Karpas-422 (cell line): ENCODE measurements around the gene NHEJ1. TPM values are rescaled to one million over a fixed set of nuclear protein-coding genes. Genes with fewer than 3 reads are reported as not detected.

Experiments
- DNase-seq: peaks from one replicate; pipeline ENCODE4 v3.0.0-alpha.2; 2015
- H2AFZ ChIP-seq: fragments of 200-600 bp; sonication (generic); 2 replicates; pipeline ENCODE4 v1.6.1; 2014; ENCODE audit warnings: antibody characterized with exemption, low read length, mixed read lengths
- H3K27ac ChIP-seq: fragments of 200-600 bp; sonication (generic); 2 replicates; pipeline ENCODE4 v1.5.1; 2014; ENCODE audit warnings: mild to moderate bottlenecking, low read length, moderate library complexity
- H3K27me3 ChIP-seq: fragments of 200-600 bp; sonication (generic); 2 replicates; pipeline ENCODE4 v1.6.1; 2014; ENCODE audit warnings: low read length, mixed read lengths
- H3K36me3 ChIP-seq: fragments of 200-600 bp; sonication (generic); 2 replicates; pipeline ENCODE4 v1.6.1; 2014; ENCODE audit warnings: low read length, mixed read lengths; ENCODE audit not compliant: insufficient read depth
- H3K4me1 ChIP-seq: fragments of 200-600 bp; sonication (generic); 2 replicates; pipeline ENCODE4 v1.6.1; 2014; ENCODE audit warnings: mild to moderate bottlenecking, low read length, mixed read lengths
- H3K4me2 ChIP-seq: fragments of 200-600 bp; sonication (generic); 2 replicates; pipeline ENCODE4 v1.6.1; 2014; ENCODE audit warnings: low read length, low read depth, mild to moderate bottlenecking; ENCODE audit not compliant: poor library complexity, severe bottlenecking
- H3K4me3 ChIP-seq: fragments of 200-600 bp; sonication (generic); 2 replicates; pipeline ENCODE4 v1.5.1; 2014; ENCODE audit warnings: mild to moderate bottlenecking, antibody characterized with exemption, low read length, mixed read lengths
- H3K79me2 ChIP-seq: fragments of 200-600 bp; sonication (generic); 2 replicates; pipeline ENCODE4 v1.6.1; 2014; ENCODE audit warnings: mild to moderate bottlenecking, low read length, mixed read lengths
- H3K9ac ChIP-seq: fragments of 200-600 bp; sonication (generic); 2 replicates; pipeline ENCODE4 v1.6.0; 2014; ENCODE audit warnings: low read length
- H3K9me2 ChIP-seq: fragments of 200-600 bp; sonication (generic), shearing (Covaris generic); replicated peaks from 2 replicates; pipeline ENCODE4 v1.6.0; 2014; ENCODE audit warnings: mild to moderate bottlenecking, low read length, moderate library complexity; ENCODE audit not compliant: insufficient read depth
- H3K9me3 ChIP-seq: fragments of 300-700, 200-600 bp; sonication (generic); 2 replicates; pipeline ENCODE4 v1.6.1; 2014; ENCODE audit warnings: low read length, mixed read lengths
- H4K20me1 ChIP-seq: fragments of 200-600 bp; sonication (generic); 2 replicates; pipeline ENCODE4 v1.6.1; 2014; ENCODE audit warnings: mild to moderate bottlenecking, antibody characterized with exemption, low read length, low read depth; ENCODE audit not compliant: insufficient read depth
- total RNA-seq: library from RNA; depleted of rRNA; stranded (reverse); fragments of >200 nt; shearing (Covaris generic); gene quantifications from 2 replicates; pipeline ENCODE4 v1.2.3, GENCODE V29; 2014; ENCODE audit warnings: low replicate concordance

The NHEJ1 gene
- total RNA-seq, 1 experiment from 2014 or later, result 21.5 TPM

GRCh38 chr2:219178377-219179175, 18.0 kb upstream of the NHEJ1 start:
- Histone ChIP-seq H4K20me1 (no peaks in the 10 kb centered on the region), H3K4me1 (peaks cover 22% of the 10 kb centered on the region), H3K4me3 (peak overlapping the region; percentile 81), H3K9me2 (no peaks in the 10 kb centered on the region), H3K27ac (peak overlapping the region; percentile 52), H2AFZ (peak overlapping the region; percentile 76; the same call in 1 of the 2 replicates), H3K9ac (peak overlapping the region; percentile 94), H3K79me2 (peaks cover 39% of the 10 kb centered on the region), H3K4me2 (peak overlapping the region; percentile 92), H3K9me3 (no peaks in the 10 kb centered on the region), H3K27me3 (no peaks in the 10 kb centered on the region), H3K36me3 (peaks cover 32% of the 10 kb centered on the region)
- peak; percentile 68 for DNase-seq

- Histone ChIP-seq H3K4me2 (peak within 1 kb of the TSS; percentile 92), H3K36me3 (peaks cover 26% of the 10 kb centered on the region), H3K9ac (peak within 1 kb of the TSS; percentile 98), H3K9me2 (no peaks in the 10 kb centered on the region), H4K20me1 (no peaks in the 10 kb centered on the region), H3K9me3 (no peaks in the 10 kb centered on the region), H2AFZ (peak within 1 kb of the TSS; percentile 76; the same call in 1 of the 2 replicates), H3K4me1 (peaks cover 22% of the 10 kb centered on the region), H3K27me3 (no peaks in the 10 kb centered on the region), H3K27ac (peak within 1 kb of the TSS; percentile 88), H3K4me3 (peak within 1 kb of the TSS; percentile 81), H3K79me2 (peaks cover 39% of the 10 kb centered on the region)
- peak; percentile 95 for DNase-seq
Measured at GRCh38 chr2:219177552-219178376, 17.1 kb upstream of the NHEJ1 start, which contains the start of gene RETREG2. TSS of gene RETREG2 (plus strand) at chr2:219178275. CDS start at chr2:219178353, 78 bp downstream.

DNA sequence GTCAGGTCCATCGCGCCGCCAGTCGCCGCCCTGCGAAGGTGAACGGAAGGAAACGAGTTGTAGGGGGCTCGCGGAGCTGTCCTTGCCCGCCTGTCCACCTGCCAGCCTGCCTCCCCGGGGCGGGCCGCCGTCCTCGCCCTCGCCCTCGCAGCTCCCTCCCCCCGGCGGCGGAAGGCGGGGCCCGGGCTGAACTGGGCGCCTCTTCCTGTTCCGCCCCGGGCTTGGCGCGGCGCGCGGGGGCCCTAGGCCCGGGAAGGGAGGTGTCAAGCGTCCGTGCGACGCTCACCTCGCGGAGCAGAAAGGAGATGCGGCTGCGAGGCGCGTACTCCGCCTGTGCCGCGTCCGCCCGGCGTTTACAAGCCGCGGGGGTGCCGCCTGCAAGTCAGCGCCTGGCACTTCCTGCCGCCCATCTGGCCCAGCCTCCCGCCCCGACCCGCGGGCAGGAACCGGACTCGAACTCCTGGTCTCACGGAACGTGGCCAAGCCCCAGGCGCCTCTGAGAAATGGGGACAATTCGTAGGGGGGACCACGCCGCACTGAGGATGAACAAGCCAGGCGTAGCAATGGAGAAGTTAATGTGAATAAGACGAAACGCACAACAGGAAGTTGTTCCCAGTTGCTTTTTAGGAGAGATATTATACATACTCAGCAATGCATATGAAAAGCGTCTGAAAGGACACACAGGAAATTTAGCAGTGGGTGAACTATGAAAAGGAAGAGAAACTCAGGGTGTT, 16.4 kb upstream of the NHEJ1 start, which contains the start of gene CNPPD1:
Gene CNPPD1, minus strand, starts transcription at position 108 of the 734 bp plus-strand sequence. Its CDS starts 97 bp downstream, at position 11.
- no peaks in the 10 kb centered on the region for H4K20me1 ChIP-seq
- H3K27me3 ChIP-seq, result no peaks in the 10 kb centered on the region
- peak within 1 kb of the TSS; percentile 81 for H3K4me3 ChIP-seq
- no peaks in the 10 kb centered on the region for H3K9me3 ChIP-seq
- peak within 1 kb of the TSS; percentile 92 for H3K4me2 ChIP-seq
- peaks cover 22% of the 10 kb centered on the region for H3K4me1 ChIP-seq
- H3K27ac ChIP-seq, result peak within 1 kb of the TSS; percentile 88
- H3K9ac ChIP-seq, result peak within 1 kb of the TSS; percentile 98
- no peaks in the 10 kb centered on the region for H3K9me2 ChIP-seq
- H3K79me2 ChIP-seq, result peaks cover 39% of the 10 kb centered on the region
- DNase-seq, result peak; percentile 94
- peak within 1 kb of the TSS; percentile 54; the same call in 1 of the 2 replicates for H2AFZ ChIP-seq
- H3K36me3 ChIP-seq, result peaks cover 25% of the 10 kb centered on the region; the same call in 1 of the 2 replicates

DNA sequence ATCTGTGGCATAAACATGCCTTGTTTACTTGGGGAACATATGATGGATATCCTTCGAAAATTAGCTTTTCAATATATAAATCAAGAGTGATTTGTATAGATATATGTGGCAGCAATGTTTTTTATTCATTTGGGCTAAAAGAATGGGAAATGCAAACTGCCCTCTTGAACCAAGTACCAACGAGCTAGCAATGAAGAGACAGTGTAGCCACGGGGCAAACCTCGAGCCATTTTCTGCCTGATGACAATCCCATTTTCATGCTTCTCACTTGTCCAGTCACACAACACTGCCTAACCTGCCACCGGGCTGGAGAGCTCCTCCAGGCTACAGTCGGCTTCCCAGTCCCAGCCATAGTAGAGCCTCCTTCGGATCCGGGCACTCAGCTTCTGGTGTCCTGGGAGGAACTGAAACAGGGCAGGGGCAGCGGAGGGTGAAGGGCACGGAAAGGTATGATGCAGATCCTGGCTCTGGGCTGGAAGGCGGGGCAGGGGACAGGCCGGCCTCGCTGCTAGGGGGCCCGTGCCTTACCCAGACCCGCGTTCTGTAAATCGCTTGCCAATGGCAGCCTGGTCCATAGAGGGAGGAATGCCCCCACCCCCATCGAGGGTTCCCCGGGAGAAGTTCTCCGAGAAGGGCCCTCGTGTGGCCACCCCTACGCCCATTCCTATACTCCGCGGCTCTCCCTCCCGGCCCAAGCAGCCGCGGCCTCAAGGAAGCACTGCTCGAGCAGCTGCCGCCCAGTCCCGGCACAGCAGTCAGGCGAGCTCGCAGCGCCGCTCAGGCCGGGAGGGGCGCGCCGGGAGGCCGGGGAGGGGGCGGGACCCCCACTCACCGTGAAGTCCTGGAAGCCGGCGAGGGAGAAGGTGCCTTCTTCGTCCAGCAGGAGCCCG, 15.6 kb upstream of the NHEJ1 start:
- Histone ChIP-seq H3K4me3 (peak overlapping the region; percentile 81), H3K9ac (peak overlapping the region; percentile 98), H3K9me3 (no peaks in the 10 kb centered on the region), H3K27ac (peak overlapping the region; percentile 88), H3K4me2 (peak overlapping the region; percentile 92), H3K9me2 (no peaks in the 10 kb centered on the region), H3K79me2 (peaks cover 39% of the 10 kb centered on the region), H3K36me3 (peaks cover 17% of the 10 kb centered on the region; the same call in 1 of the 2 replicates), H3K4me1 (peaks cover 22% of the 10 kb centered on the region), H3K27me3 (no peaks in the 10 kb centered on the region), H2AFZ (peak overlapping the region; percentile 54; the same call in 1 of the 2 replicates), H4K20me1 (no peaks in the 10 kb centered on the region)
- peak; percentile 84 for DNase-seq

DNA sequence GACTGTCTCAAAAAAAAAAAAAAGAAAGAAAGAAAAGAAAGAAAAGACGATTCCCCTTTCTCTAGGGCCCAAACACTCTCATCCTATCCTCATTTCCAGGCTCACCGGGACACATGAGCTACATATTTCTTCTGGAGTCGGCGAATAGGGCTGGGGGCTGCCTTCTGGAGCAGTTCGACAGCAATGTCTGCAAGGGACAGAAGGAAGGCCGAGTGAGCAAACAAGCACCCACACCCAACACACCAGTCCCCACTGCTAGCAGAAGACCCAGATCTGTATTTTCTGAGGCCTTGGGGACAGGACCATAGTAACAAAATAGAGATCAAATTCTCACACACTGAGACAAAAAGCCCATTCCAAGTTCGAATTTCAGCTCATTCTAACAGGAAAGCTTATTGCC, 14.9 kb upstream of the NHEJ1 start:
- peaks cover 13% of the 10 kb centered on the region; the same call in 1 of the 2 replicates for H3K36me3 ChIP-seq
- peaks cover 22% of the 10 kb centered on the region for H3K4me1 ChIP-seq
- no peaks in the 10 kb centered on the region for H3K27me3 ChIP-seq
- H3K27ac ChIP-seq, result peak overlapping the region; percentile 88
- H3K79me2 ChIP-seq, result peaks cover 39% of the 10 kb centered on the region
- no peaks in the 10 kb centered on the region for H4K20me1 ChIP-seq
- no peaks in the 10 kb centered on the region for H3K9me2 ChIP-seq
- no peak for DNase-seq
- H3K4me2 ChIP-seq, result peak overlapping the region; percentile 92
- peak overlapping the region; percentile 81 for H3K4me3 ChIP-seq
- H2AFZ ChIP-seq, result no peak overlapping the region
- peak overlapping the region; percentile 98 for H3K9ac ChIP-seq
- H3K9me3 ChIP-seq, result no peaks in the 10 kb centered on the region

GRCh38 chr2:219174801-219175200, 14.2 kb upstream of the NHEJ1 start:
- Histone ChIP-seq H3K4me2 (no peak overlapping the region), H4K20me1 (no peaks in the 10 kb centered on the region), H3K9ac (peak overlapping the region; percentile 12; the same call in 1 of the 2 replicates), H3K27ac (no peak overlapping the region), H3K9me3 (no peaks in the 10 kb centered on the region), H3K27me3 (no peaks in the 10 kb centered on the region), H3K4me1 (peaks cover 22% of the 10 kb centered on the region), H3K9me2 (no peaks in the 10 kb centered on the region), H3K4me3 (no peak overlapping the region), H3K79me2 (peaks cover 35% of the 10 kb centered on the region), H2AFZ (no peak overlapping the region), H3K36me3 (peaks cover 8% of the 10 kb centered on the region; the same call in 1 of the 2 replicates)
- peak; percentile 32 for DNase-seq

DNA sequence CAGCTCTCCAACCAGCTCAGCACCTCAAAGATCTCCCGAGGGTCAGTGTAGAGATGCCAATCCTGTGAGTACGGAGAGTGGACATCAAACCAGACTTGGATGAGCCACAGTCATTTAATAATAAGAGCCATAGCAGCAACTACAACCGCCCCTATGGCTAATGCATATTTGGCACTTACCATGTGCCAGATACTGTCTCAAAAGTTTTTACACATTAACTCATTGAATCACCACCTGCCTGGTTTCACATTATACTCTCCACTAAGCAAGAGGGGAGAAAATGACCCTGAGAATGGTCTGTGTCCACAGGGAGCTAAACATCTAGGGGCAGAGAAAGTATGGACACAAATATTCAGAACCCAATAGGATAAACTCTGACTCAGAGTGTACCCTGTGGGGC, 13.5 kb upstream of the NHEJ1 start:
- H4K20me1 ChIP-seq, result no peaks in the 10 kb centered on the region
- peaks cover 17% of the 10 kb centered on the region for H3K4me1 ChIP-seq
- no peak overlapping the region for H3K27ac ChIP-seq
- no peak overlapping the region for H2AFZ ChIP-seq
- no peak overlapping the region for H3K9ac ChIP-seq
- no peak for DNase-seq
- no peak overlapping the region for H3K4me3 ChIP-seq
- H3K9me3 ChIP-seq, result no peaks in the 10 kb centered on the region
- no peaks in the 10 kb centered on the region for H3K27me3 ChIP-seq
- peaks cover 8% of the 10 kb centered on the region; the same call in 1 of the 2 replicates for H3K36me3 ChIP-seq
- no peaks in the 10 kb centered on the region for H3K9me2 ChIP-seq
- H3K4me2 ChIP-seq, result no peak overlapping the region
- peaks cover 29% of the 10 kb centered on the region for H3K79me2 ChIP-seq
